ENCODE results near the gene RPS29. TPM values are rescaled to one million over a fixed set of nuclear protein-coding genes. Genes with fewer than 3 reads are reported as not detected.
"Not testable (repeated sequence)": the region's sequence is repeated elsewhere in the genome, so short reads cannot be mapped to it uniquely, and the experiment has no call there.

RPS29 gene
- total RNA-seq, 4 donors from 2014 or later: 5,312 to 11,292 (median 8,564) TPM

DNA sequence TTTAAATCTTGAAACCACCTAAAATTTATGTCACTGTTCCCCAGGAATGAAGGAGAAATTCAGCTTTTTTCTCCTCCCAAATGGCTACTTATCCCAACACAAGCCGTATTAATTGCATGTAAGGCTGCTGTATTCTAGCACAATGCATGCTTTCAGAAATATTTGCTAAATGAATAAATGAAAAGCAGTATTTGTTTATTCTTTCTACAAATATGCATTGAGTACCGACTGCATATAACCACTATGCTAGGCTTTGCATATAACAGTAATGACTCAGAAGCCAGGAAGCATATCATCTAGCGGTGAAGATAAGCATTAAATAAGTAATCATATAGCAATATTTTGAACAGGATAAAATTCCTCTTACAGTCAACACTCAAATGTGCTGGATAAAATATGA lies 6.8 kb upstream of the RPS29 start:
- H3K4me1 ChIP-seq: peaks cover 16% of the 10 kb centered on the region
- no peaks in the 10 kb centered on the region for H3K36me3 ChIP-seq
- H3K27ac ChIP-seq: no peak overlapping the region
- no peak for DNase-seq (ENCODE audit: low spot score in 2 of 2)
- no peaks in the 10 kb centered on the region for H3K27me3 ChIP-seq
- TF ChIP-seq EP300 (IDR thresholded peaks at IDR 0.05): no peak
- TF ChIP-seq POLR2A (IDR thresholded peaks at IDR 0.05): no peak
- TF ChIP-seq, protein P1, sequence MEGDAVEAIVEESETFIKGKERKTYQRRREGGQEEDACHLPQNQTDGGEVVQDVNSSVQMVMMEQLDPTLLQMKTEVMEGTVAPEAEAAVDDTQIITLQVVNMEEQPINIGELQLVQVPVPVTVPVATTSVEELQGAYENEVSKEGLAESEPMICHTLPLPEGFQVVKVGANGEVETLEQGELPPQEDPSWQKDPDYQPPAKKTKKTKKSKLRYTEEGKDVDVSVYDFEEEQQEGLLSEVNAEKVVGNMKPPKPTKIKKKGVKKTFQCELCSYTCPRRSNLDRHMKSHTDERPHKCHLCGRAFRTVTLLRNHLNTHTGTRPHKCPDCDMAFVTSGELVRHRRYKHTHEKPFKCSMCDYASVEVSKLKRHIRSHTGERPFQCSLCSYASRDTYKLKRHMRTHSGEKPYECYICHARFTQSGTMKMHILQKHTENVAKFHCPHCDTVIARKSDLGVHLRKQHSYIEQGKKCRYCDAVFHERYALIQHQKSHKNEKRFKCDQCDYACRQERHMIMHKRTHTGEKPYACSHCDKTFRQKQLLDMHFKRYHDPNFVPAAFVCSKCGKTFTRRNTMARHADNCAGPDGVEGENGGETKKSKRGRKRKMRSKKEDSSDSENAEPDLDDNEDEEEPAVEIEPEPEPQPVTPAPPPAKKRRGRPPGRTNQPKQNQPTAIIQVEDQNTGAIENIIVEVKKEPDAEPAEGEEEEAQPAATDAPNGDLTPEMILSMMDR (IDR thresholded peaks at IDR 0.05): no peak
- TF ChIP-seq POLR2AphosphoS5 (IDR thresholded peaks at IDR 0.05): no peak
- WGBS: 89% methylated on average over 3 of the region's 3 CpGs
- H3K4me3 ChIP-seq: no peak overlapping the region
- H3K9me3 ChIP-seq: no peaks in the 10 kb centered on the region

DNA sequence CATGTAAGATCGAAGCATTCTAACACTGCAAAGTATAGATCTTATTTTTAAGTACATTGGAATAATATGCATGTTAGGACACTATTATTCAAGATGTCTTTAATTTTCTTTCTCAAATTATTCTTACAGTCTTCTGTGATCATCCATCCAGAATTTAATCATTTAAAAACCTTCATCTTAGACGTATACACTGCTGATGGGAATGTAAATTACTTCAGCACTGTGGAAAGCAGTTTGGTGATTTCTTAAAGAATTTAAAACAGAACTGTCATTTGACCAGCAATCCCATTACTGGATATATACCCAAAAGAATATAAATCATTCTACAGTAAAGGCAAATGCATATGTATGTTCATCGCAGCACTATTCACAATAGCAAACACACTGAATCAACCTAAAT lies 3.2 kb upstream of the RPS29 start:
- Histone ChIP-seq H3K27ac (no peak overlapping the region), H3K27me3 (no peaks in the 10 kb centered on the region), H3K9me3 (no peaks in the 10 kb centered on the region), H3K4me1 (peaks cover 10% of the 10 kb centered on the region), H3K4me3 (no peak overlapping the region), H3K36me3 (peaks cover under 1% of the 10 kb centered on the region)
- DNase-seq (ENCODE audit: low spot score in 2 of 2): no peak
- TF ChIP-seq EP300 (IDR thresholded peaks at IDR 0.05) (no peak), POLR2A (IDR thresholded peaks at IDR 0.05) (no peak), POLR2AphosphoS5 (IDR thresholded peaks at IDR 0.05) (no peak)
- TF ChIP-seq, protein P1 (IDR thresholded peaks at IDR 0.05): no peak
- whole genome bisulfite sequencing: 81% methylated on average over 3 of the region's 3 CpGs

- TF ChIP-seq POLR2A (IDR thresholded peaks at IDR 0.05) (no peak), POLR2AphosphoS5 (IDR thresholded peaks at IDR 0.05) (no peak)
- TF ChIP-seq, protein P1 (IDR thresholded peaks at IDR 0.05): peak; percentile 66 to 78
- Histone ChIP-seq H3K9me3 (no peaks in the 10 kb centered on the region), H3K4me1 (peaks cover 24% of the 10 kb centered on the region), H3K4me3 (peak overlapping the region; percentile 80), H3K27ac (peak overlapping the region; percentile 95), H3K36me3 (peaks cover 15% of the 10 kb centered on the region), H3K27me3 (no peaks in the 10 kb centered on the region)
- 2% methylated on average over 13 of the region's 21 CpGs for WGBS
- DNase-seq (ENCODE audit: low spot score in 2 of 2): no peak
These were observed 687 bp upstream of the RPS29 start for GRCh38 chr14:49586673-49587460.

GRCh38 chr14:49584981-49585640 lies 1.1 kb downstream of the RPS29 start:
- H3K27me3 ChIP-seq; DNase-seq (ENCODE audit: low spot score in 2 of 2); H3K9me3 ChIP-seq: not testable (repeated sequence)
- H3K36me3 ChIP-seq: peaks cover 15% of the 10 kb centered on the region
- H3K4me3 ChIP-seq: peak overlapping the region; percentile 80
- peaks cover 31% of the 10 kb centered on the region for H3K4me1 ChIP-seq
- WGBS: 22% methylated on average over 32 of the region's 32 CpGs
- peak overlapping the region; percentile 95 for H3K27ac ChIP-seq

DNA sequence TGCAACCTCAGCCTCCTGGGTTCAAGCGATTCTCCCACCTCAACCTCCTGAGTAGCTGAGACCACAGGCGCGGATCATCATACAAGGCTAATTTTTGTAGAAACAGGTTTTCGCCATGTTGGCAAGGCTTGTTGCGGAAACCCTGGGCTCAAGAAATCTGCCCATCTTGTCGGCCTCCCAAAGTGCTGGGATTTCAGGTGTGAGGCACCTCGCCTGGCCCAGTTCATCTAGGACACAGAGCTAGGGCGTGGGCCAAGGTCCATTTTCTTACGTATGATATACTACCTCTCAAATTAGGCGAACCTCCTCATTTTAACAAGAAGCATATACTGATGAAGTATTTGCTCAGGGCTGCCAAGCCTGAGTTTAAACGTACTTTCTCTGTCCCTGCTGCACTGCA lies 2.1 kb downstream of the RPS29 start:
- peaks cover 31% of the 10 kb centered on the region for H3K4me1 ChIP-seq
- no peak overlapping the region for H3K27ac ChIP-seq
- DNase-seq (ENCODE audit: low spot score in 2 of 2): no peak
- TF ChIP-seq, protein P1 (IDR thresholded peaks at IDR 0.05): no peak
- no peak for TF ChIP-seq POLR2AphosphoS5 (IDR thresholded peaks at IDR 0.05)
- TF ChIP-seq EP300 (IDR thresholded peaks at IDR 0.05): no peak
- TF ChIP-seq POLR2A (IDR thresholded peaks at IDR 0.05): no peak
- peak overlapping the region; percentile 80 for H3K4me3 ChIP-seq
- WGBS: 91% methylated on average over 11 of the region's 11 CpGs
- H3K36me3 ChIP-seq: peaks cover 15% of the 10 kb centered on the region
- no peaks in the 10 kb centered on the region for H3K9me3 ChIP-seq
- no peaks in the 10 kb centered on the region for H3K27me3 ChIP-seq

Measured in suprapubic skin (tissue), 4 donors.